GM20000 (cell line): ENCODE measurements around the gene COA6.
"Not testable (repeated sequence)": the region's sequence is repeated elsewhere in the genome, so short reads cannot be mapped to it uniquely, and the experiment has no call there.

Experiments
- DNase-seq: peaks from one replicate; pipeline ENCODE4 v3.0.0; 2012; ENCODE audit warnings: low spot score
- CTCF ChIP-seq: IDR thresholded peaks from 2 replicates; pipeline ENCODE4 v1.5.1; 2012; ENCODE audit warnings: mild to moderate bottlenecking, control low read depth; ENCODE audit errors: extremely low read depth, missing control alignments

Gene COA6

GRCh38 chr1:234355782-234356510 is 17.3 kb upstream of the COA6 start:
- DNase-seq = no peak
- TF ChIP-seq CTCF = no peak

GRCh38 chr1:234356615-234357269 is 16.5 kb upstream of the COA6 start:
- DNase-seq = not testable (repeated sequence)

- TF ChIP-seq CTCF = no peak
- no peak for DNase-seq
Observed at GRCh38 chr1:234357831-234358230, 15.4 kb upstream of the COA6 start.

GRCh38 chr1:234361102-234361603 is 12.1 kb upstream of the COA6 start:
- no peak for TF ChIP-seq CTCF
- DNase-seq = no peak

- DNase-seq = no peak
- TF ChIP-seq CTCF = no peak
Observed at GRCh38 chr1:234362558-234362957, 10.7 kb upstream of the COA6 start.

- no peak for TF ChIP-seq CTCF
- DNase-seq = no peak
Observed at GRCh38 chr1:234368320-234369032, 4.8 kb upstream of the COA6 start.

GRCh38 chr1:234369033-234369430 is 4.2 kb upstream of the COA6 start:
- no peak for TF ChIP-seq CTCF
- no peak for DNase-seq
